ENCODE data around the gene AAK1. TPM values are rescaled to one million over a fixed set of nuclear protein-coding genes. Genes with fewer than 3 reads are reported as not detected.
"Not testable (repeated sequence)": the region's sequence is repeated elsewhere in the genome, so short reads cannot be mapped to it uniquely, and the experiment has no call there.

Gene AAK1
- total RNA-seq, 1 donor from 2014 or later: 66.4 TPM

DNA sequence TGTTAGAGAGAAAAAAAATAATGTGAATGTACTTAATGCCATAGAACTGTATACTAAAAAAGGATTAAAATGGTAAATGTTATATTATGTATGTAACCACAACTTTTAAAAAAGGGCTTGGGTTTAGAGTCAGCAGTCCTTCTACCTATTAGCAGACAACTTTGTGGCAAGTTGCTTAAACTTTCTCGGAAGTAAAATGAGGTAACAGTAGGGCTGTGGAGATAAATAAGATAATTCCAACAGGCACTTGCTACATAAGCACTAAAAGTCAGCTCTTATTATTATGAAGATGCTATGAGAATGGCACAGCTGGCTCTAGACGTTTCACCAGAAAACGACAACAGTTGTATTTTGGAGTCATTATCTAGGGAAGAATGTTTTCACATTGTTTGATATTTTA is 31.3 kb downstream of the AAK1 start:
- Mint-ChIP-seq H3K27me3 (ENCODE audit: low read depth) (no peaks in the 10 kb centered on the region), H3K4me1 (peaks cover 11% of the 10 kb centered on the region), H3K36me3 (peaks cover 19% of the 10 kb centered on the region), H3K9me3 (peaks cover 10% of the 10 kb centered on the region), H3K4me3 (no peak overlapping the region), H3K27ac (no peak overlapping the region)
- TF ChIP-seq, protein P1, sequence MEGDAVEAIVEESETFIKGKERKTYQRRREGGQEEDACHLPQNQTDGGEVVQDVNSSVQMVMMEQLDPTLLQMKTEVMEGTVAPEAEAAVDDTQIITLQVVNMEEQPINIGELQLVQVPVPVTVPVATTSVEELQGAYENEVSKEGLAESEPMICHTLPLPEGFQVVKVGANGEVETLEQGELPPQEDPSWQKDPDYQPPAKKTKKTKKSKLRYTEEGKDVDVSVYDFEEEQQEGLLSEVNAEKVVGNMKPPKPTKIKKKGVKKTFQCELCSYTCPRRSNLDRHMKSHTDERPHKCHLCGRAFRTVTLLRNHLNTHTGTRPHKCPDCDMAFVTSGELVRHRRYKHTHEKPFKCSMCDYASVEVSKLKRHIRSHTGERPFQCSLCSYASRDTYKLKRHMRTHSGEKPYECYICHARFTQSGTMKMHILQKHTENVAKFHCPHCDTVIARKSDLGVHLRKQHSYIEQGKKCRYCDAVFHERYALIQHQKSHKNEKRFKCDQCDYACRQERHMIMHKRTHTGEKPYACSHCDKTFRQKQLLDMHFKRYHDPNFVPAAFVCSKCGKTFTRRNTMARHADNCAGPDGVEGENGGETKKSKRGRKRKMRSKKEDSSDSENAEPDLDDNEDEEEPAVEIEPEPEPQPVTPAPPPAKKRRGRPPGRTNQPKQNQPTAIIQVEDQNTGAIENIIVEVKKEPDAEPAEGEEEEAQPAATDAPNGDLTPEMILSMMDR (IDR thresholded peaks at IDR 0.05; ENCODE audit: unreplicated experiment): no peak
- no peak for DNase-seq (ENCODE audit: low spot score in 2 of 2, unreplicated experiment in 2 of 2)

DNA sequence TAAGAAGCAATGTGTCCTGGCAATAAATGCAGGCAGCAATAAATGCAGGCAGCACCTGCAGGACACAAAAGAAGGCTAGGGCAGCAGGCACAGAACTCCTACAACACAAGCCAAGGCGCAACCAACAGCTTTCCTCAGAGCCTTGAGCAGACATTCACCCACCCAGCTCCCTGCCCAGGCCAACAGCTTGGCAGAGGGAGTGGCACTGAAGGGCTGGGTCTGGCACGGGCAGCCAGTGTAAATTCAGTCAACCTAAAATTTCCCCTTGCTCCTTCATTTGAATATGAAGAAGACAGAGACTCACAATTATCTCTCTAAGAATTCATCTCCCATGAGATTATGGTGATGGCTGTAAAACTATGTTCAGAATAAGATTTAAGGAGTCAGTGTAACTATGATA is 35.4 kb downstream of the AAK1 start:
- Mint-ChIP-seq H3K4me3 (no peak overlapping the region), H3K9me3 (peaks cover 21% of the 10 kb centered on the region), H3K4me1 (peaks cover 2% of the 10 kb centered on the region), H3K27me3 (ENCODE audit: low read depth) (no peaks in the 10 kb centered on the region), H3K36me3 (peaks cover 33% of the 10 kb centered on the region), H3K27ac (no peak overlapping the region)
- TF ChIP-seq, protein P1 (IDR thresholded peaks at IDR 0.05; ENCODE audit: unreplicated experiment): no peak
- no peak for DNase-seq (ENCODE audit: low spot score in 2 of 2, unreplicated experiment in 2 of 2)

DNA sequence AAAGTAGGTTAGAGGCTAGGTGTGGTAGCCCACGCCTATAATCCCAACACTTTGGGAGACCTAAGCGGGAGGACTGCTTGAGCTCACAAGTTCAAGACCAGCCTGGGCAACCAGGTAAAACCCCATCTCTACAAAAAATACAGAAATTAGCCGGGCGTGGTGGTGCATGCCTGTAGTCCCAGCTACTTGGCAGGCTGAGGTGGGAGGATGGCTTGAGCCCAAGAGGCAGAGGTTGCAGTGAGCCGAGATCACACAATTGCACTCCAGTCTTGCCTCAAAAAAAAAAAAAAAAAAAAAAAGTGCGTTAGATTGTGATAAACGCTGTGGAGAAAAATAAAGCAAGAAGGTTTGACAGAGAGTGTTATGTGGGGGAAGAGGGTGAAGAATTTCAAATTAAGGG is 36.8 kb downstream of the AAK1 start:
- not testable (repeated sequence) for DNase-seq (ENCODE audit: low spot score in 2 of 2, unreplicated experiment in 2 of 2); H3K4me1 Mint-ChIP-seq; H3K4me3 Mint-ChIP-seq; H3K27me3 Mint-ChIP-seq (ENCODE audit: low read depth); H3K27ac Mint-ChIP-seq
- peaks cover 21% of the 10 kb centered on the region for H3K9me3 Mint-ChIP-seq
- H3K36me3 Mint-ChIP-seq: peaks cover 32% of the 10 kb centered on the region

DNA sequence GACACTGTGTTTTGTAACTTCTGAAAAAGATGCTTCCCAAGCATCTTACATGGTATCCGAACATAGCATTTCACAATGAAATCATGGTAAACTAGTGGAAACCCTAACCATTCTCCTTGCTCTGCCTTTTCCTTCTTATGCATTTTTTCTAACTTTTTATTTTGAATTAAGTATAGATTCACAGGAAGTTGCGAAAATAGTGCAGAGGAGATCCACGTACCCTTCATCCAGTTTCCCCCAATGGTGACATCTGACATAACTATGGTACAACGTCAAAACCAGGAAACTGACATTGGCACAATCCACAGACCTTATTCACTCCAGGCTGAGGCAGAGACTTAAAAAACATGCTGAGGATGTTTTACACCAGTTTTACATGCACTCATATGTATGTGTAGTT is 38.3 kb downstream of the AAK1 start:
- Mint-ChIP-seq H3K36me3 (peaks cover 19% of the 10 kb centered on the region), H3K9me3 (peaks cover 13% of the 10 kb centered on the region), H3K4me1 (peaks cover 2% of the 10 kb centered on the region), H3K27ac (no peak overlapping the region), H3K27me3 (ENCODE audit: low read depth) (no peaks in the 10 kb centered on the region), H3K4me3 (no peak overlapping the region)
- TF ChIP-seq, protein P1 (IDR thresholded peaks at IDR 0.05; ENCODE audit: unreplicated experiment): no peak
- no peak for DNase-seq (ENCODE audit: low spot score in 2 of 2, unreplicated experiment in 2 of 2)

DNA sequence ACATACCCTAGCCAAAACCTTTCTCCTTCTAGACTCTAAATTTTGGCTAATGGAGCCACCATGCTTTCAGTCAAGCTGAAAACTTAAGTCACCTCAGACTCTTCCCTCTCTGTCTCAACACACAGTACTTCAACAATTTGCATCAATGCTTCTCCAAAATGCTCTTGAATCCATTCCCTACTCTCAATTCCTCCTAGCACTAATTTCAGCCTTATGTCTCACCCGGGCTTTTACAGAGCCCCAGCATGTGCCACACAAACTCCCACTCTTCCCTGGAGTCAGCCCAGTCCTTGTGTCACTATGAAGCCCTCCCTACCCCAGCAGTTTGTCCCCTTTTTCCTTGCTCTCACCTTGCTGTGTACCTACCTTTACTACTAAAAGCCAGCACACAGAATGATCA is 38.7 kb downstream of the AAK1 start:
- Mint-ChIP-seq H3K27ac (no peak overlapping the region), H3K4me1 (peaks cover 2% of the 10 kb centered on the region), H3K27me3 (ENCODE audit: low read depth) (no peaks in the 10 kb centered on the region), H3K9me3 (peaks cover 10% of the 10 kb centered on the region), H3K36me3 (peaks cover 17% of the 10 kb centered on the region), H3K4me3 (no peak overlapping the region)
- no peak for DNase-seq (ENCODE audit: low spot score in 2 of 2, unreplicated experiment in 2 of 2)
- TF ChIP-seq, protein P1 (IDR thresholded peaks at IDR 0.05; ENCODE audit: unreplicated experiment): no peak

DNA sequence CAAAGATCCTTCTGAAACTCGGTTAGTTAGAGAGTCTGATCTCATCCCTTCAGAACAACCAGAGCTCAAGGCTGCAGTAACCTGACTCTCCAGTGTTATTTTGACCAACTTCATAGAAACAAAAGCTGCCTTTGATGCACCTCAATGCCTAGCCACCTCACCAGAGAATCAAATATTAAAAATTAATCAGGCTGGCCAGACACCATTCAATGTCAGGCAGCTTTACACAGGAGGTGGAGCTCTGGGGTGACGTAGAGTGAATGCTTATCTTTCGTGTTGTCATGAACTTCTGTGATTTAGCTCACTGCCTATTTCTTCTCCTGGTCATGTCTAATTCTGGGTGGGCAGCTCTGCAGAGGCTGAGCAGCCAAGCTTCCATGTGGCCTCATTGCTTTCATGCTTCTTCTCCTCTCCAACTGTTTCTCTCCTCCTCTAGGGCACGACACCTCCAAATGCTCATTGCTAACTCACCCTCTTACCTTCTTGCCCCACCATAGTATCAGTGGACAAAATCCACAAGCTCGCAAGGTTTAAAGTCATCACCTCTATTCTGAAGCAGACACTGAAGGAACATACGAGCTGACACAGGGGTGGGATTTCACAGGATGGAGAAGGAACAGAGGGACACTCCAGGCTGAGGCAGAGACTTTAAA is 39.4 kb downstream of the AAK1 start:
- peaks cover 10% of the 10 kb centered on the region for H3K9me3 Mint-ChIP-seq
- no peak for DNase-seq (ENCODE audit: low spot score in 2 of 2, unreplicated experiment in 2 of 2)
- no peak overlapping the region for H3K4me3 Mint-ChIP-seq
- H3K27ac Mint-ChIP-seq: no peak overlapping the region
- H3K27me3 Mint-ChIP-seq (ENCODE audit: low read depth): no peaks in the 10 kb centered on the region
- peaks cover 2% of the 10 kb centered on the region for H3K4me1 Mint-ChIP-seq
- peaks cover 17% of the 10 kb centered on the region for H3K36me3 Mint-ChIP-seq
- TF ChIP-seq, protein P1 (IDR thresholded peaks at IDR 0.05; ENCODE audit: unreplicated experiment): no peak
